GM18511 (cell line): ENCODE data around the gene TMPO.
"Not testable (repeated sequence)": the region's sequence is repeated elsewhere in the genome, so short reads cannot be mapped to it uniquely, and the experiment has no call there.

Experiments
- ATAC-seq: cut with Tn5 transposase; IDR thresholded peaks from one replicate; pipeline ENCODE4 v1.9.1; 2021; ENCODE audit warnings: mild to moderate bottlenecking, moderate library complexity; ENCODE audit not compliant: unreplicated experiment

Gene TMPO

GRCh38 chr12:98515287-98516110, at the start of gene TMPO:
TMPO (plus strand) TSS chr12:98515590; CDS start chr12:98515868, 278 bp downstream.
- ATAC-seq, result peak; percentile 79

- no peak for ATAC-seq
Measured at GRCh38 chr12:98465950-98466602, 49.3 kb upstream of the TMPO start.

- ATAC-seq, result no peak
Measured at GRCh38 chr12:98466640-98467400, 48.6 kb upstream of the TMPO start.

GRCh38 chr12:98469109-98469508, 46.3 kb upstream of the TMPO start:
- no peak for ATAC-seq

GRCh38 chr12:98470469-98471082, 44.8 kb upstream of the TMPO start:
- ATAC-seq, result peak; percentile 72

GRCh38 chr12:98471085-98471484, 44.3 kb upstream of the TMPO start:
- peak; percentile 28 for ATAC-seq

- no peak for ATAC-seq
Measured at GRCh38 chr12:98475565-98475908, 39.9 kb upstream of the TMPO start.

- ATAC-seq, result no peak
Measured at GRCh38 chr12:98478606-98479005, 36.8 kb upstream of the TMPO start.

GRCh38 chr12:98483621-98484503, 31.5 kb upstream of the TMPO start:
- no peak for ATAC-seq

GRCh38 chr12:98485792-98486340, 29.5 kb upstream of the TMPO start:
- ATAC-seq, result no peak

- ATAC-seq, result not testable (repeated sequence)
Measured at GRCh38 chr12:98488416-98488815, 27.0 kb upstream of the TMPO start.

- no peak for ATAC-seq
Measured at GRCh38 chr12:98489176-98489575, 26.2 kb upstream of the TMPO start.

GRCh38 chr12:98490501-98491453, 24.6 kb upstream of the TMPO start:
- ATAC-seq, result peak; percentile 95

GRCh38 chr12:98492580-98493140, 22.7 kb upstream of the TMPO start:
- ATAC-seq, result no peak

- ATAC-seq, result not testable (repeated sequence)
Measured at GRCh38 chr12:98501266-98501629, 14.1 kb upstream of the TMPO start.

GRCh38 chr12:98503342-98503591, 12.1 kb upstream of the TMPO start:
- ATAC-seq, result peak; percentile 67

- ATAC-seq, result peak; percentile 81
Measured at GRCh38 chr12:98503592-98504367, 11.6 kb upstream of the TMPO start.

- ATAC-seq, result peak; percentile 3
Measured at GRCh38 chr12:98504368-98504617, 11.1 kb upstream of the TMPO start.
